ENCODE results near the gene LMBRD1. TPM values are rescaled to one million over a fixed set of nuclear protein-coding genes. Genes with fewer than 3 reads are reported as not detected.

Gene LMBRD1
- total and polyA plus RNA-seq, 2 of the 4 experiments (the other 2 are of a cell fraction), result 3.9 to 8.7 TPM

DNA sequence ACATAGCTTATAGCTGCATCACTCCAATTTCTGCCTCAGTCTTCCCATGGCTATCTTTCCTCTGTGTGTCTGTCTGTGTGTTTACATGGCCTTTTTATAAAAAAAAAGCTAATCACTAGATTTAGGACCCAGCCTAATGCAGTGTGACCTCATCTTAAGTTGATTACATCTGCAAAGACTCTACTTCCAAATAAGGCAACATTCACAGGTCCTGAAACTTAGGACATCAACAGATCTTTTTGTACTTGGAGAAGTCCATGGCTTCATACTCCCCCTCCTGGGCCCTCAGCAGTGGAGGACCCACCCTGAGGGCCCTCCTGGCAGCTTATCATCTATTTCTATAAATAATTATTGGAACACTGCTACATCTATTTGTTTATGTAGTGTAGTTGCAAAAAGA is 146.1 kb downstream of the LMBRD1 start:
- POLR2A ChIA-PET (ENCODE audit: unreplicated experiment), result no interaction called here
- H3K14ac ChIP-seq (replicated peaks; ENCODE audit: low read depth, low read length), result no peak overlapping the region
- no peaks in the 10 kb centered on the region for H3K9me1 ChIP-seq (ENCODE audit: insufficient read depth, low read length)
- H3K27ac ChIP-seq (ENCODE audit: insufficient read depth, low read length), result no peak overlapping the region
- in situ Hi-C loops (cut with MboI; ENCODE audit: low sequenced_read_pairs), result no loop called here
- no peak overlapping the region for H3K4me2 ChIP-seq (ENCODE audit: low read depth, low read length)
- H3K23ac ChIP-seq (ENCODE audit: low read depth, low read length), result no peak overlapping the region
- H2BK120ac ChIP-seq (ENCODE audit: low read depth, low read length), result no peak overlapping the region
- H3K4me1 ChIP-seq (ENCODE audit: control insufficient read depth, insufficient read depth, low read length), result no peaks in the 10 kb centered on the region
- H3K56ac ChIP-seq (ENCODE audit: extremely low read depth, insufficient read depth, low read length), result no peak overlapping the region
- H3K27me3 ChIP-seq (ENCODE audit: control insufficient read depth, insufficient read depth, low read length), result no peaks in the 10 kb centered on the region
- H2AK5ac ChIP-seq (ENCODE audit: low read depth, low read length), result no peak overlapping the region
- H3K9me3 ChIP-seq (ENCODE audit: control insufficient read depth, insufficient read depth, low read length), result no peaks in the 10 kb centered on the region
- H3K36me3 ChIP-seq (ENCODE audit: control insufficient read depth, insufficient read depth, low read length), result no peaks in the 10 kb centered on the region
- no peaks in the 10 kb centered on the region for H4K20me1 ChIP-seq (ENCODE audit: insufficient read depth, low read length)
- no peak overlapping the region for H3K9ac ChIP-seq (ENCODE audit: low read depth, low read length)
- H4K8ac ChIP-seq (ENCODE audit: low read depth in 2 of 2, low read length in 2 of 2), result no peak overlapping the region
- H3K4ac ChIP-seq (ENCODE audit: low read depth, low read length), result no peak overlapping the region
- no peak for DNase-seq
- H4K5ac ChIP-seq (ENCODE audit: low read depth, low read length), result no peak overlapping the region
- no TSS peak for BruUV-seq (replicated peaks)
- intact Hi-C loops (cut with micrococcal nuclease), result no loop called here
- dilution Hi-C loops (cut with HindIII; ENCODE audit: low sequenced_read_pairs, unreplicated experiment), result no loop called here
- ATAC-seq (ENCODE audit: low read depth), result no peak
- no peak overlapping the region for H2AK9ac ChIP-seq (replicated peaks; ENCODE audit: low read depth, low read length, poor library complexity)
- no peak overlapping the region for H2AFZ ChIP-seq (replicated peaks; ENCODE audit: low read length, poor library complexity)
- H4K91ac ChIP-seq (ENCODE audit: insufficient read depth, low read depth, low read length), result no peak overlapping the region
- no peak overlapping the region for H2BK20ac ChIP-seq (ENCODE audit: low read depth, low read length)
- no peak overlapping the region for H2BK5ac ChIP-seq (ENCODE audit: low read depth, low read length, poor library complexity, severe bottlenecking)
- no peak overlapping the region for H3K18ac ChIP-seq (ENCODE audit: low read depth, low read length)
- H3K4me3 ChIP-seq (ENCODE audit: insufficient read depth, low read depth, low read length), result no peak overlapping the region
- no peaks in the 10 kb centered on the region for H3K79me1 ChIP-seq (ENCODE audit: low read depth in 1 of 2, low read length in 2 of 2)
- CTCF ChIA-PET, result no interaction called here
- no peak for TF ChIP-seq MXI1 (IDR thresholded peaks at IDR 0.05; ENCODE audit: borderline replicate concordance, low read depth, low read length)
- TF ChIP-seq CTCF (conservative IDR thresholded peaks at IDR 0.05; ENCODE audit: low read depth, low read length), result no peak
- TF ChIP-seq MAZ (IDR thresholded peaks at IDR 0.05; ENCODE audit: borderline replicate concordance, low read depth, low read length), result no peak
- no peak for TF ChIP-seq SMC3 (IDR thresholded peaks at IDR 0.05; ENCODE audit: low read depth, low read length)
- no peak for TF ChIP-seq CHD1 (IDR thresholded peaks at IDR 0.05; ENCODE audit: low read depth, low read length)
- no peak for TF ChIP-seq CEBPB (IDR thresholded peaks at IDR 0.05; ENCODE audit: low read depth, low read length)
- TF ChIP-seq RAD21 (IDR thresholded peaks at IDR 0.05; ENCODE audit: low read length), result no peak
- no peak for TF ChIP-seq POLR2A (IDR thresholded peaks at IDR 0.05; ENCODE audit: low read depth, low read length)
- H2BK15ac ChIP-seq (ENCODE audit: low read depth, low read length), result no peak overlapping the region
